GM19395 (cell line): Measurements from ENCODE around the gene ZFYVE28.
A peak's percentile ranks its signal among the peaks of the same experiment; 100 is the strongest.

Source experiments
- ATAC-seq: cut with Tn5 transposase; IDR thresholded peaks from one replicate; pipeline ENCODE4 v1.9.1; 2021; ENCODE audit warnings: mild to moderate bottlenecking, moderate library complexity; ENCODE audit not compliant: unreplicated experiment

The ZFYVE28 gene

GRCh38 chr4:2252530-2253091 lies 165.8 kb downstream of the ZFYVE28 start:
- no peak for ATAC-seq

GRCh38 chr4:2251795-2252529 lies 166.5 kb downstream of the ZFYVE28 start:
- ATAC-seq = no peak

- no peak for ATAC-seq
These were observed 167.2 kb downstream of the ZFYVE28 start for GRCh38 chr4:2251073-2251794.

- ATAC-seq = no peak
These were observed 167.9 kb downstream of the ZFYVE28 start for GRCh38 chr4:2250357-2251072.

- ATAC-seq = no peak
These were observed 168.7 kb downstream of the ZFYVE28 start for GRCh38 chr4:2249526-2250356.

GRCh38 chr4:2248821-2249261 lies 169.6 kb downstream of the ZFYVE28 start:
- ATAC-seq = no peak

- ATAC-seq = no peak
These were observed 170.2 kb downstream of the ZFYVE28 start for GRCh38 chr4:2248044-2248780.

GRCh38 chr4:2247128-2248043 lies 171.1 kb downstream of the ZFYVE28 start:
- ATAC-seq = no peak

GRCh38 chr4:2246384-2247127 lies 171.9 kb downstream of the ZFYVE28 start:
- no peak for ATAC-seq

GRCh38 chr4:2245787-2246275 lies 172.6 kb downstream of the ZFYVE28 start:
- ATAC-seq = no peak

- no peak for ATAC-seq
These were observed 173.2 kb downstream of the ZFYVE28 start for GRCh38 chr4:2245057-2245786.

- ATAC-seq = no peak
These were observed 174.6 kb downstream of the ZFYVE28 start for GRCh38 chr4:2243681-2244380.

- peak; percentile 81 for ATAC-seq
These were observed 176.8 kb downstream of the ZFYVE28 start, which contains the start of the genes HAUS3 and POLN for GRCh38 chr4:2241410-2242353. Gene HAUS3, minus strand, starts transcription at chr4:2242121. Its CDS starts 1,175 bp downstream, at chr4:2240946. Gene POLN, minus strand, starts transcription at chr4:2242121. Its CDS starts 12,890 bp downstream, at chr4:2229231.

GRCh38 chr4:2241003-2241402 lies 177.4 kb downstream of the ZFYVE28 start:
- ATAC-seq = no peak

- ATAC-seq = no peak
These were observed 181.3 kb downstream of the ZFYVE28 start for GRCh38 chr4:2236944-2237666.
